Liver (tissue), 9 donors: ENCODE results near the gene XRCC1. TPM values are rescaled to one million over a fixed set of nuclear protein-coding genes. Genes with fewer than 3 reads are reported as not detected.

Source experiments
- DNase-seq: peaks from one replicate; pipeline ENCODE4 v3.0.0-alpha.2; 2017; ENCODE audit warnings: low spot score
- H3K27ac ChIP-seq, 2 donors: one replicate each; pipeline ENCODE4 v1.7.0; 2013; ENCODE audit warnings: inconsistent platforms in 2 of 2, low read length in 2 of 2, control low read depth in 1 of 2, low read depth in 1 of 2, mild to moderate bottlenecking in 1 of 2
- H3K27me3 ChIP-seq, 4 donors: one replicate each; pipeline versions ENCODE4 v1.6.1 to v1.7.0; 2013; ENCODE audit warnings: low read length in 3 of 4, inconsistent platforms in 1 of 4, mild to moderate bottlenecking in 1 of 4, moderate library complexity in 1 of 4; ENCODE audit not compliant: control insufficient read depth in 4 of 4, insufficient read depth in 4 of 4
- H3K36me3 ChIP-seq, 4 donors: one replicate each; pipeline versions ENCODE4 v1.6.1 to v1.7.0; 2013; ENCODE audit warnings: low read length in 3 of 4, mild to moderate bottlenecking in 3 of 4, low read depth in 1 of 4, moderate library complexity in 1 of 4; ENCODE audit not compliant: control insufficient read depth in 4 of 4, insufficient read depth in 3 of 4
- H3K4me1 ChIP-seq, 4 donors: one replicate each; pipeline versions ENCODE4 v1.6.1 to v1.7.0; 2013; ENCODE audit warnings: low read length in 3 of 4, mild to moderate bottlenecking in 3 of 4, moderate library complexity in 1 of 4; ENCODE audit not compliant: control insufficient read depth in 4 of 4, insufficient read depth in 4 of 4
- H3K4me3 ChIP-seq, 3 donors: one replicate each; pipeline versions ENCODE4 v1.6.1 to v1.7.0; 2013; ENCODE audit warnings: low read length in 3 of 3, control low read depth in 1 of 3, low read depth in 1 of 3, mild to moderate bottlenecking in 1 of 3
- H3K9ac ChIP-seq, 2 donors: one replicate each; pipeline ENCODE4 v1.7.0; 2013; ENCODE audit warnings: low read length in 2 of 2, mild to moderate bottlenecking in 2 of 2, moderate library complexity in 2 of 2, control low read depth in 1 of 2, low read depth in 1 of 2
- H3K9me3 ChIP-seq, 4 donors: one replicate each; pipeline versions ENCODE4 v1.6.1 to v1.7.0; 2013; ENCODE audit warnings: low read length in 3 of 4; ENCODE audit not compliant: control insufficient read depth in 4 of 4
- EGR1 ChIP-seq, 2 donors: IDR thresholded peaks; 2 replicates each; pipeline ENCODE4 v1.6.1; 2016 to 2018; ENCODE audit warnings: antibody characterized with exemption in 2 of 2, low read depth in 2 of 2
- FOXA1 ChIP-seq: IDR thresholded peaks from 2 replicates; pipeline ENCODE4 v1.6.1; 2016; ENCODE audit warnings: antibody characterized with exemption
- FOXA2 ChIP-seq: IDR thresholded peaks from 2 replicates; pipeline ENCODE4 v1.6.1; 2016; ENCODE audit warnings: antibody characterized with exemption
- GABPA ChIP-seq, 2 donors: IDR thresholded peaks in 1 of 2; conservative IDR thresholded peaks in 1 of 2; 2 replicates each; pipeline ENCODE4 v1.6.1; 2016; ENCODE audit warnings: antibody characterized with exemption in 2 of 2, mild to moderate bottlenecking in 1 of 2, moderate library complexity in 1 of 2
- HNF4A ChIP-seq, 2 donors: conservative IDR thresholded peaks; 2 replicates each; pipeline ENCODE4 v1.6.1; 2016; ENCODE audit warnings: antibody characterized with exemption in 2 of 2, mild to moderate bottlenecking in 2 of 2
- HNF4G ChIP-seq: IDR thresholded peaks from 2 replicates; pipeline ENCODE4 v1.6.1; 2016; ENCODE audit warnings: antibody characterized with exemption
- JUND ChIP-seq, 2 donors: IDR thresholded peaks; 2 replicates each; pipeline ENCODE4 v1.6.1; 2016; ENCODE audit warnings: antibody characterized with exemption in 2 of 2
- MAX ChIP-seq: IDR thresholded peaks from 2 replicates; pipeline ENCODE4 v1.6.1; 2016; ENCODE audit warnings: antibody characterized with exemption
- NR2F2 ChIP-seq: IDR thresholded peaks from 2 replicates; pipeline ENCODE4 v1.6.1; 2016; ENCODE audit warnings: antibody characterized with exemption
- RAD21 ChIP-seq, 2 donors: IDR thresholded peaks; 2 replicates each; pipeline ENCODE4 v1.6.1; 2016; ENCODE audit warnings: antibody characterized with exemption in 2 of 2, mild to moderate bottlenecking in 2 of 2
- RXRA ChIP-seq, 2 donors: IDR thresholded peaks; 2 replicates each; pipeline ENCODE4 v1.6.1; 2017 to 2018; ENCODE audit warnings: antibody characterized with exemption in 2 of 2, mild to moderate bottlenecking in 1 of 2
- SP1 ChIP-seq: IDR thresholded peaks from 2 replicates; pipeline ENCODE4 v1.6.1; 2018; ENCODE audit warnings: antibody characterized with exemption, mild to moderate bottlenecking
- TAF1 ChIP-seq: conservative IDR thresholded peaks from 2 replicates; pipeline ENCODE4 v1.6.1; 2016; ENCODE audit warnings: antibody characterized with exemption, mild to moderate bottlenecking
- YY1 ChIP-seq: IDR thresholded peaks from 2 replicates; pipeline ENCODE4 v1.6.1; 2016; ENCODE audit warnings: antibody characterized with exemption, mild to moderate bottlenecking
- ZBTB33 ChIP-seq: IDR thresholded peaks from 2 replicates; pipeline ENCODE4 v1.6.1; 2016; ENCODE audit warnings: antibody characterized with exemption
- WGBS: extraction: QIAGEN DNeasy Blood & Tissue Kit; methylation state at CpG from one replicate; pipeline ENCODE4 v1.1.7; 2013; 5-methylcytosine and 5-hydroxymethylcytosine counted together
- polyA plus RNA-seq, 2 donors: library from polyadenylated mRNA; stranded (reverse) in 1 of 2; unstranded in 1 of 2; fragments of 200-250 nt in 1 of 2; fragments of >200 nt in 1 of 2; fragmentation: Nextera tagmentation in 1 of 2; extraction: Ambion mirVana in 1 of 2; gene quantifications; one replicate each; pipeline versions ENCODE4 v1.2.1 to v1.2.3, GENCODE V29; 2013 to 2015
- total RNA-seq, 2 donors: library from RNA; depleted of rRNA; stranded (reverse); fragments of >200 nt; gene quantifications; one replicate each; pipeline ENCODE4 v1.2.3, GENCODE V29; 2014
- TF ChIP-seq, protein P1 (sequence below): IDR thresholded peaks from 2 replicates; pipeline ENCODE4 v1.6.1; 2016; ENCODE audit warnings: antibody characterized with exemption, mild to moderate bottlenecking
- TF ChIP-seq, protein P2 (sequence below): IDR thresholded peaks from 2 replicates; pipeline ENCODE4 v1.6.1; 2016; ENCODE audit warnings: antibody characterized with exemption
- TF ChIP-seq, protein P3 (sequence below): fragments of 150-350 bp; IDR thresholded peaks from 2 replicates; pipeline ENCODE4 v1.5.1; 2017; ENCODE audit warnings: improper control_type of control experiment, low read depth, low read length; ENCODE audit not compliant: missing input control
- donor health status: healthy.
- donor health status: healthy.
- donor health status: healthy.
- donor health status: healthy.
- donor health status: healthy.

Gene XRCC1
- total and polyA plus RNA-seq, 4 donors, result 3.6 to 9.8 (median 4.9) TPM

GRCh38 chr19:43504426-43505185, 70.7 kb downstream of the XRCC1 start, which contains the start of gene PHLDB3:
PHLDB3 (minus strand) TSS chr19:43504746; CDS start chr19:43504118, 628 bp downstream.
- peaks cover 0 to 11% (median 5%) of the 10 kb centered on the region in 4 donors for H3K36me3 ChIP-seq
- no peak for DNase-seq
- TF ChIP-seq YY1, result no peak
- TF ChIP-seq, protein P1, sequence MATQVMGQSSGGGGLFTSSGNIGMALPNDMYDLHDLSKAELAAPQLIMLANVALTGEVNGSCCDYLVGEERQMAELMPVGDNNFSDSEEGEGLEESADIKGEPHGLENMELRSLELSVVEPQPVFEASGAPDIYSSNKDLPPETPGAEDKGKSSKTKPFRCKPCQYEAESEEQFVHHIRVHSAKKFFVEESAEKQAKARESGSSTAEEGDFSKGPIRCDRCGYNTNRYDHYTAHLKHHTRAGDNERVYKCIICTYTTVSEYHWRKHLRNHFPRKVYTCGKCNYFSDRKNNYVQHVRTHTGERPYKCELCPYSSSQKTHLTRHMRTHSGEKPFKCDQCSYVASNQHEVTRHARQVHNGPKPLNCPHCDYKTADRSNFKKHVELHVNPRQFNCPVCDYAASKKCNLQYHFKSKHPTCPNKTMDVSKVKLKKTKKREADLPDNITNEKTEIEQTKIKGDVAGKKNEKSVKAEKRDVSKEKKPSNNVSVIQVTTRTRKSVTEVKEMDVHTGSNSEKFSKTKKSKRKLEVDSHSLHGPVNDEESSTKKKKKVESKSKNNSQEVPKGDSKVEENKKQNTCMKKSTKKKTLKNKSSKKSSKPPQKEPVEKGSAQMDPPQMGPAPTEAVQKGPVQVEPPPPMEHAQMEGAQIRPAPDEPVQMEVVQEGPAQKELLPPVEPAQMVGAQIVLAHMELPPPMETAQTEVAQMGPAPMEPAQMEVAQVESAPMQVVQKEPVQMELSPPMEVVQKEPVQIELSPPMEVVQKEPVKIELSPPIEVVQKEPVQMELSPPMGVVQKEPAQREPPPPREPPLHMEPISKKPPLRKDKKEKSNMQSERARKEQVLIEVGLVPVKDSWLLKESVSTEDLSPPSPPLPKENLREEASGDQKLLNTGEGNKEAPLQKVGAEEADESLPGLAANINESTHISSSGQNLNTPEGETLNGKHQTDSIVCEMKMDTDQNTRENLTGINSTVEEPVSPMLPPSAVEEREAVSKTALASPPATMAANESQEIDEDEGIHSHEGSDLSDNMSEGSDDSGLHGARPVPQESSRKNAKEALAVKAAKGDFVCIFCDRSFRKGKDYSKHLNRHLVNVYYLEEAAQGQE, result no peak
- no peak for TF ChIP-seq ZBTB33
- 5% methylated on average over 42 of the region's 42 CpGs for WGBS
- peak within 1 kb of the TSS; percentile 73 to 93 (median 80) for H3K4me3 ChIP-seq
- no peaks in the 10 kb centered on the region for H3K9me3 ChIP-seq
- peaks cover 7 to 36% (median 18%) of the 10 kb centered on the region in 4 donors for H3K4me1 ChIP-seq
- peak within 1 kb of the TSS; percentile 74 to 77 for H3K9ac ChIP-seq
- H3K27ac ChIP-seq, result peak within 1 kb of the TSS; percentile 91 to 95
- H3K27me3 ChIP-seq, result no peaks in the 10 kb centered on the region

GRCh38 chr19:43503501-43504425, 71.6 kb downstream of the XRCC1 start:
- Histone ChIP-seq H3K4me1 (peaks cover 11 to 45% (median 26%) of the 10 kb centered on the region in 4 donors), H3K27me3 (no peaks in the 10 kb centered on the region), H3K36me3 (peaks cover 0 to 8% (median 2%) of the 10 kb centered on the region in 4 donors), H3K27ac (peak overlapping the region; percentile 91 to 95), H3K9me3 (no peaks in the 10 kb centered on the region), H3K9ac (peak overlapping the region; percentile 74 to 77), H3K4me3 (peak overlapping the region; percentile 73 to 93 (median 80))
- peak; percentile 96 for DNase-seq
- 1% methylated on average over 64 of the region's 64 CpGs for WGBS
- TF ChIP-seq SP1 (peak; percentile 52), HNF4G (no peak), JUND (IDR thresholded peaks at IDR 0.05) (no peak), HNF4A (conservative IDR thresholded peaks at IDR 0.05) (peak; percentile 42 to 47), EGR1 (IDR thresholded peaks at IDR 0.05; ENCODE audit: low read depth in 2 of 2) (no peak), GABPA (IDR thresholded peaks at IDR 0.05 in 1 of 2, conservative IDR thresholded peaks at IDR 0.05 in 1 of 2) (no peak), RAD21 (IDR thresholded peaks at IDR 0.05) (peak; percentile 27 to 29), MAX (no peak), FOXA1 (no peak), YY1 (peak; percentile 92), NR2F2 (peak; percentile 87), RXRA (IDR thresholded peaks at IDR 0.05) (peak; percentile 25 to 45), FOXA2 (no peak), TAF1 (no peak)
- TF ChIP-seq, protein P2, sequence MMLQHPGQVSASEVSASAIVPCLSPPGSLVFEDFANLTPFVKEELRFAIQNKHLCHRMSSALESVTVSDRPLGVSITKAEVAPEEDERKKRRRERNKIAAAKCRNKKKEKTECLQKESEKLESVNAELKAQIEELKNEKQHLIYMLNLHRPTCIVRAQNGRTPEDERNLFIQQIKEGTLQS, result no peak
- TF ChIP-seq, protein P3, sequence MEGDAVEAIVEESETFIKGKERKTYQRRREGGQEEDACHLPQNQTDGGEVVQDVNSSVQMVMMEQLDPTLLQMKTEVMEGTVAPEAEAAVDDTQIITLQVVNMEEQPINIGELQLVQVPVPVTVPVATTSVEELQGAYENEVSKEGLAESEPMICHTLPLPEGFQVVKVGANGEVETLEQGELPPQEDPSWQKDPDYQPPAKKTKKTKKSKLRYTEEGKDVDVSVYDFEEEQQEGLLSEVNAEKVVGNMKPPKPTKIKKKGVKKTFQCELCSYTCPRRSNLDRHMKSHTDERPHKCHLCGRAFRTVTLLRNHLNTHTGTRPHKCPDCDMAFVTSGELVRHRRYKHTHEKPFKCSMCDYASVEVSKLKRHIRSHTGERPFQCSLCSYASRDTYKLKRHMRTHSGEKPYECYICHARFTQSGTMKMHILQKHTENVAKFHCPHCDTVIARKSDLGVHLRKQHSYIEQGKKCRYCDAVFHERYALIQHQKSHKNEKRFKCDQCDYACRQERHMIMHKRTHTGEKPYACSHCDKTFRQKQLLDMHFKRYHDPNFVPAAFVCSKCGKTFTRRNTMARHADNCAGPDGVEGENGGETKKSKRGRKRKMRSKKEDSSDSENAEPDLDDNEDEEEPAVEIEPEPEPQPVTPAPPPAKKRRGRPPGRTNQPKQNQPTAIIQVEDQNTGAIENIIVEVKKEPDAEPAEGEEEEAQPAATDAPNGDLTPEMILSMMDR, result peak; percentile 8
- TF ChIP-seq, protein P1, result no peak
